Measurements from ENCODE around the gene HIVEP3.

Gene HIVEP3

DNA sequence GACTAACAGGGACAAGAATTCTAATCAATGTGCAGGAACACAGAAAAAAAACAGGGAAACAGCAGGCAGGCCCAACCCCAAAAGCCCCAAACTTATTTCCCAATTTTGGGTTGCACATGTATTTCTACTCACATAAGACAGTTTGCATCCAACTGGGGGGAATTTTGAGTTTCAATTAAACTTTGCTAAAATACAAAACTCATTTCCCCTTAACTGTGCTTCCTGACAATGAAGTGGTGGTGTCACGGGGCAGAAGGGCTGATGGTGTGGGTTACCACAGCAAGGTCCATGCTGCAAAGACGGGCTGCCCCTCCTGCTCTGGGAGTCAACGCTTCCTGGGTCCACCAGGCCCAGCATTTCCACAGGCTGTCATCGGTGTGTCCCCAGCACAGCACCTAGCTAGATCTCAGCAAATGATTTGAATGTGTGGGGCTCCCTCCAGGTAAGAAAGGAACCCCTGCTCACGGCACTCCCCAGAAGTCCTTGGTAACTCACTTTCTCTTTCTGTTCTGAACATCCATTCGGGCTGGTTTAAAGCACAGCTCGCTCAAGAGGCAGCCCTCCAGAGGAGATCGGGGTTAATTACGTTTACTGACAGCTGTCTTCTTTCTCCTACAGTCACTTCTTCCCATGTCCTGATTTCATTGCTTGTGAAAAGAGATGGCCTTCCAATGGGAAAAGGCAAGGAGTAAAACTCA is 27.4 kb downstream of the HIVEP3 start:
- DNase-seq: peak; percentile 82

GRCh38 chr1:41890825-41891198 is 27.9 kb downstream of the HIVEP3 start:
- no peak for DNase-seq

DNA sequence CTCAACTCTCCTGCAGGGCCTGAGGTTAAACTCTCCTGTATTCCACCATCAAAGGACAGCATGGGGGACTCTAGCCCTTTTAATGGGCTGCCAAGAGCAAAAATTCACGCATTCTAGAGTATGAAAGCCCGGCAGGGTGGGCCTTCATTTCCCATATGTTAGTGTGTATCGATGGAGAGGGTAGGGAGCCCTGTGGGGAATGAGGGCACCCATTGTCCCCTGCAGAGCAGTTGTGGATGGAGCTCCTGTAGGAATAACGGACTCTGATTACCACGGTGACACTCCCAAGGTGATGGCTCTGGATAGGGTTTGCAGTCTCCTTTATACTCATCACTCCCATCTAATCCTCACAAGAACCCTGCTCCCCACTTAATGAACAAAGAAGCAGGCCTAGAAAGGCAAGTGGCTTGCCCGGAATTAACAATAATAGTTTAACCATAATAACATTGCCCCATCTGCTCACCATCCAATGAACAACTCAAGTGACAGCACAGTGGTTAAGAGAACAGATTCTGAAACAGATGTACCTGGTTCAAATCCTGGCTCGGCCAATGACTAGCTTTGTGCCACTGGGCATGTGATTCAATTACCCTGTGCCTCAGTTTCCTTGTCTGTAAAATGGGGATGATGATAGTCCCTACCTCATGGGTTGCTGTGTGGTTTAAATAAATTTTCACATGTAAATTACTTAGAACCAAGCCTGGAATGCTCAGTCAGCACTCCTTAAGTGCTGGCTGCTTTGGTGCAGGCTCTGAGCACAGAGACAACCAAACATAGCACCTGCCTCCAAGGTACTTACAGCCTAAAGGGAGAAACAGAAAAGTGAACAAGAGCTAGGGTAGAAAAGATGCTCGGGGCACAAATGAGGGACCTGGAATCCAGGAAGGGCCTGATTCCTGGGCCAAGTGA is 29.0 kb downstream of the HIVEP3 start:
- no peak for DNase-seq

- DNase-seq: peak; percentile 28
These were observed 30.0 kb downstream of the HIVEP3 start for GRCh38 chr1:41888756-41889155.

DNA sequence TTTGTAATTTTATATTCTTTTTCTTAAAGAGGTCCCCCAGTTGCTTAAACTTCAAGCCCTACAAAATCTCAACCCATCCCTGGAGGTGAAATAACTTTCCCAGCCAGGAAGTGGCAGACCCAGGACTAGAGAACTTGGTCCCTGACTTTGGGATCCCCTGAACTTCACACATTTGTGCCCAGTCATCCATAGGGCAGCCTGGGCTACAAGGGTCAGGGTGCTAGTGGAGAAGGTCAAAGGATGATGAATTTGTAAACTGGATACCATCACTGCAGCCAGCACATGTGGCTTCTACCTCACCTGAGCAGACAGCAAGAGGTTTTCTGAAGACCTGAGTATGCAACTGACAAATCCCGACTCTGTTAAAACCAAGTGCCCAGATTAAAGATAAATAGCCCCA is 31.4 kb downstream of the HIVEP3 start:
- DNase-seq: no peak

DNA sequence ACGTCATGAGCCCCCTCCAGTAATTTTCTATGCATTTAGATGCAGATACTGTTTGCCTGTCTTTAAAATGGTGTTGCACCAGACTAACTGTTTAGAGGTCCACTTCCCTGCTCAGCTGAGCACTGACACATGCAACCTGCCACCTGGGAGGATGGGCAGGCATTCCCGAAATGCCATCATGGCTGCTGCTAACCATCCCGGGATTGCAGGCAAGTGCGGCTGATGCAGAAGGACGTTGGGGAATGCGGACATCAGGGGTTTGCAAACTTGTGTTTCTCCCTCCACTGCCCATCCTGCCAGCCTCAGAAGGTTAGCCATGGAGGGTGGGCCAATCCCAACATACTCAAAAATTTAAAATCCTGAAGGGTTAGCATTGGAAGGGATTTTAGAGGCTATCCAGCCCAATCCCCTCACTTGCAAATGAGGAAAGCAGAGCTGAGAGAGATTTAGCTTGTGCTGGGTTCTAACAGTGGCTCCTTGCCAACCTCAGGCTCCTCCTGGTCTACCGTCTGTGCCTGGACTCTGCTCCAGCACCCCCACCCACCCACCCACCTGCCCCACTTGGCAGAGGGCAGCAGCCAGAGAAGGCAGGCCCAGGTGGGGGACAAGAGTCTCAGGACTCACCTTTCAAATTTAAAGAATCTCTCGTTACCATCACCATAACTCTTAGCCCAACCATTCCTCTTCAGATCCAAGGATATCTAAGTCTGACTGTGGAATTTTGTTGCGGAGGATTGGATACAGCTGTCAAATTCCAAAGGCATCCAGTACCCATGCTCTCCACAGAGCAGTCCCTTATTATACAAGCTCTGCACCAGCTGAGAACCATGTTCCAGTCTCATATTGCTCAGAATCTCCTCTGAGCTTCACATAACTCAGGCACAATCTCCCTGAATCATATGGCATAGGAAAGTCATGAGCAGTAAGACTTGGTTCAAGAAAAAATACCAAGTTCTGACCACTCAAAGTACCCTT is 34.2 kb downstream of the HIVEP3 start:
- no peak for DNase-seq

DNA sequence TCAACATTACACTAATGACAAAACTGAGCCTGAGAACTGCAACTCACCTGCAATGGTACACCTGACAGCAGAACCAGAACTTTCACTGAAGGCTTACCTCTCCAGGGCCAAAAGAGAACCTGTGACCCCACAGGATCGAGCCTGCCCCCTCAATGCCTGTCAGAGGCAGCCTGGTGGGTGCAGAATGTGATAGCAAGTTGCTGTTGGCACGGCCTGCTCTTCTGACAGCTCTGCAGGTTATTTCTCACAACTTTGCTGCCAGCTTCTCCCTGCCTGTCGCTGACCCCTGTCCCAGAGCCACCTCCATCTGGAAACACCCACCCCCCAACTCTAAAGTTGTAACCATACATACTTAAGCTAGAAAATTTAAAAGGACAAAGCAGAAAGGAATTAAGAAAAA is 35.2 kb downstream of the HIVEP3 start:
- DNase-seq: no peak

- DNase-seq: no peak
These were observed 36.2 kb downstream of the HIVEP3 start for GRCh38 chr1:41882486-41882885.

GRCh38 chr1:41882068-41882477 is 36.6 kb downstream of the HIVEP3 start:
- DNase-seq: no peak

GRCh38 chr1:41880950-41881885 is 37.5 kb downstream of the HIVEP3 start:
- no peak for DNase-seq

DNA sequence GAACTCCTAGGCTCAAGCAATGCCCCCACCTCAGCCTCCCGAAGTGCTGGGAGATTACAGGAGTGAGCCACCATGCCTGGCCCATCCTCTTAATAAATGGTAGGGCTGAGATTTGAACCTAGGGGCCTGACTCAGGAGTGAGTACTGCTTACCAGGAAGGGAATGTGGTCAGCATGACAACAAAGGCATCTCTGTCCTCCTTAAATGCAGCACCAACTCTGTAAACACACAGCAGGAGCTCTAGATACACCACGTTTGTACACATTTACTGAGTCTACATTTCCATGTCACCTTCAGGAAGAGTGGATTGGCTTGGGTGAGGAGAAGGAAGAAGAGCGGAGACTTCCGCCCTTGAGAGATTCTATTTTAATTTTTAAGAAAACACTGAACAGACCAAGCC is 38.5 kb downstream of the HIVEP3 start:
- no peak for DNase-seq

- no peak for DNase-seq
These were observed 39.1 kb downstream of the HIVEP3 start for GRCh38 chr1:41879617-41880016.

GRCh38 chr1:41878911-41879310 is 39.8 kb downstream of the HIVEP3 start:
- DNase-seq: no peak

- DNase-seq: no peak
These were observed 40.2 kb downstream of the HIVEP3 start for GRCh38 chr1:41878495-41878894.

- no peak for DNase-seq
These were observed 41.9 kb downstream of the HIVEP3 start for GRCh38 chr1:41876576-41877445.

DNA sequence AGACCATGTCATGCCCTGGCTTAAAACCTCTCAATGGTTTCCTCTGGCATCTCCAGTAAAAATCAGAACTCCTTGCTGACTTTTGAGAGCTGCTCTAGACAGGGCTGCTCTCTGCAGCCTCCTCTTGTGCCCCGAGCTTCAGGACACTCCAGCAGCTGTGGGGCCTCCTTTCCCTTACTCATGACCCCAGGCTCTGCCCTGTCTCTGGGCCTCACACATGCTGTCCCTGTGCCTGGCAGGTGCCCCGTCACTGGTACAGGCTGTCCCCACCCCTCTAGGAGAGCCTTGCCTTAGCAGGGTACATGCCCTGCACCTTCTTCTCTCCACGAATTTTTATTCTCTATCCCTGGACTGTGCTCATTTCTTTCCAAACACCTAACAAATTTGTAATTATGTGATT is 43.2 kb downstream of the HIVEP3 start:
- DNase-seq: no peak

DNA sequence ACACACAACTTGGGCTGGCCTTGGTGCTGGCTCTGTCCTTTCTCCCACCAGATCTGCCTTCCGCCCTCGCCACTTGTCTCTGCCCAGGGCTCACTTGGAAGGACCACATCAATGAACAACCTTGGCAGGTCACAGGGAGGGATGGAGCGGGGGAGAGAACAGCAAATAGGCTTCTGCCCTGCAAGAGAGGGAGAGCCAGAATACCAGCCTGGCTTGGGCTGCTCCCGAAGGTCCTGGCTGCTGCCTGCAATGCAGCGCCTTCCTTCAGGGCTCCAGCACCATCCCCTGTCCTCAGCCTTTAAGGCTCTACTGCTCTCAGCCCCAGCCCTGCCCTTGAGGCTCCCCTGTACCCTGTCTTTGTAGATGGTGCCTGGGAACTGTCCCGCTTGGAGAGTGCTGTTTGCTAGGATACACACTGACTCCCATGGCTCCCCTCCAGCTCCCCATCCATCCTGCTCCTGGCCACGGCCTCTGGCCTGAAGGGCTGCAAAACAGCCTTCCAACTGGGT is 43.8 kb downstream of the HIVEP3 start:
- no peak for DNase-seq

GRCh38 chr1:41874151-41874719 is 44.5 kb downstream of the HIVEP3 start:
- no peak for DNase-seq

- DNase-seq: no peak
These were observed 46.6 kb downstream of the HIVEP3 start for GRCh38 chr1:41872074-41872473.

GRCh38 chr1:41870076-41870562 is 48.6 kb downstream of the HIVEP3 start:
- no peak for DNase-seq

Data from CD4-positive, alpha-beta T cell treated with Interleukin-21 for 1 hour (primary cell).